HepG2 (cell line): ENCODE results near the gene TMOD2. TPM values are rescaled to one million over a fixed set of nuclear protein-coding genes. Genes with fewer than 3 reads are reported as not detected.

Experiments used
- ATAC-seq: fragments of 200-7000 bp; cut with Tn5 transposase; 3 replicates; pipeline ENCODE4 v1.9.1; 2020; ENCODE audit warnings: mild to moderate bottlenecking, moderate library complexity
- BruUV-seq: library from RNA; stranded (reverse); fragments of 400-500 nt; replicated peaks from 2 replicates; lab custom pipeline; 2021; lab: Mats Ljungman, UMichigan
- CTCF ChIA-PET: fragments of 300-600 bp; formaldehyde crosslinking; extraction: SDS; loops from one replicate; lab custom pipeline; 2021; ENCODE audit warnings: low total read pairs, inconsistent platforms, low intra/inter-chr PET ratio; lab: Yijun Ruan, JAX
- POLR2A ChIA-PET: fragments of 350-600 bp; sonication (Branson Sonifier 250); formaldehyde crosslinking; loops from one replicate; lab custom pipeline; 2020; ENCODE audit warnings: antibody characterized with exemption, inconsistent platforms; lab: Yijun Ruan, JAX
- DNase-seq: peaks from one replicate; pipeline ENCODE4 v3.0.0-alpha.2; 2015; ENCODE audit warnings: low spot score
- FAIRE-seq: peaks from 3 replicates; lab custom pipeline; 2011; peaks lifted over from hg19 to GRCh38; lab: Jason Lieb, UNC
- H2AFZ ChIP-seq: one replicate; pipeline ENCODE4 v1.6.1; 2011; ENCODE audit warnings: low read length, inconsistent platforms
- H3K27ac ChIP-seq: fragments of 300-600 bp; 3 replicates; pipeline ENCODE4 v1.8.0; 2011; ENCODE audit warnings: mixed run types, mild to moderate bottlenecking, mixed read lengths, low read length, inconsistent platforms; ENCODE audit not compliant: insufficient read depth; ENCODE audit errors: extremely low read length
- H3K27me3 ChIP-seq, 2 experiments: fragments of 200-600 bp in 1 of 2; 2 replicates in 1 of 2; 3 replicates in 1 of 2; pipeline versions ENCODE4 v1.6.0 to v1.8.0; 2011; ENCODE audit warnings: low read length in 2 of 2, mild to moderate bottlenecking in 2 of 2, moderate library complexity in 2 of 2, inconsistent platforms in 1 of 2; ENCODE audit not compliant: insufficient read depth in 2 of 2, control insufficient read depth in 1 of 2
- H3K36me3 ChIP-seq, 2 experiments: fragments of 200-600 bp in 1 of 2; replicated peaks in 1 of 2; 2 replicates in 1 of 2; 3 replicates in 1 of 2; pipeline versions ENCODE4 v1.5.1 to v1.8.0; 2011; ENCODE audit warnings: low read length in 2 of 2, inconsistent platforms in 1 of 2; ENCODE audit not compliant: insufficient read depth in 2 of 2, control insufficient read depth in 1 of 2
- H3K4me1 ChIP-seq: 2 replicates; pipeline ENCODE4 v1.5.1; 2012; ENCODE audit warnings: low read length, inconsistent platforms; ENCODE audit not compliant: insufficient read depth
- H3K4me2 ChIP-seq: 2 replicates; pipeline ENCODE4 v1.6.0; 2011; ENCODE audit warnings: low read depth, low read length, inconsistent platforms
- H3K4me3 ChIP-seq, 3 experiments: fragments of 200-600 bp in 1 of 3; sonication (generic), shearing (Covaris generic) in 1 of 3; replicated peaks in 1 of 3; 2 replicates each; pipeline ENCODE4 v1.5.1; 2011 to 2016; ENCODE audit warnings: low read length in 3 of 3, inconsistent platforms in 2 of 3, low read depth in 2 of 3, mild to moderate bottlenecking in 2 of 3, control low read depth in 1 of 3, mixed read lengths in 1 of 3; ENCODE audit not compliant: insufficient read depth in 1 of 3
- H3K79me2 ChIP-seq: one replicate; pipeline ENCODE4 v1.6.1; 2011; ENCODE audit warnings: low read length, inconsistent platforms; ENCODE audit not compliant: insufficient read depth
- H3K9ac ChIP-seq: 2 replicates; pipeline ENCODE4 v1.6.0; 2011; ENCODE audit warnings: mild to moderate bottlenecking, low read depth, low read length, inconsistent platforms; ENCODE audit not compliant: insufficient read depth
- H3K9me3 ChIP-seq: 2 replicates; pipeline ENCODE4 v1.5.1; 2012; ENCODE audit warnings: mild to moderate bottlenecking, low read length
- H4K20me1 ChIP-seq: 2 replicates; pipeline ENCODE4 v1.6.0; 2011; ENCODE audit warnings: inconsistent platforms, mild to moderate bottlenecking, low read length, moderate library complexity; ENCODE audit not compliant: insufficient read depth
- ARNT2 ChIP-seq: sonication (generic); formaldehyde crosslinking; IDR thresholded peaks from 2 replicates; pipeline ENCODE4 v1.8.0; 2022; ENCODE audit warnings: mild to moderate bottlenecking, low read depth, missing genetic modification reagents, moderate library complexity
- FOXK1 ChIP-seq: sonication (generic); formaldehyde crosslinking; IDR thresholded peaks from 2 replicates; pipeline ENCODE4 v1.4.0; 2020; ENCODE audit warnings: low read depth, missing genetic modification reagents, borderline replicate concordance
- GABPA ChIP-seq, 2 experiments: IDR thresholded peaks; 2 replicates each; pipeline ENCODE4 v1.6.1; 2011 to 2016; ENCODE audit warnings: low read depth in 2 of 2, low read length in 1 of 2, missing biosample characterization in 1 of 2, missing genetic modification characterization in 1 of 2
- HOXA5 ChIP-seq: sonication (generic); formaldehyde crosslinking; IDR thresholded peaks from 2 replicates; pipeline ENCODE4 v1.4.0; 2020; ENCODE audit warnings: missing genetic modification reagents
- JARID2 ChIP-seq: sonication (generic); formaldehyde crosslinking; IDR thresholded peaks from 2 replicates; pipeline ENCODE4 v1.8.1; 2023; ENCODE audit warnings: missing genetic modification reagents, inconsistent platforms; ENCODE audit not compliant: insufficient replicate concordance
- MLX ChIP-seq: IDR thresholded peaks from 2 replicates; pipeline ENCODE4 v1.6.1; 2016
- PPARG ChIP-seq: conservative IDR thresholded peaks from 2 replicates; pipeline ENCODE4 v1.6.1; 2016; ENCODE audit warnings: missing biosample characterization, missing genetic modification reagents
- RBM39 ChIP-seq: fragments of 200-400 bp; formaldehyde crosslinking; IDR thresholded peaks from one replicate; pipeline ENCODE4 v1.6.1; 2018; ENCODE audit warnings: antibody characterized with exemption, mild to moderate bottlenecking, low read depth, low read length; ENCODE audit not compliant: poor library complexity, severe bottlenecking
- RELA ChIP-seq: sonication (generic); formaldehyde crosslinking; IDR thresholded peaks from 2 replicates; pipeline ENCODE4 v1.4.0; 2020; ENCODE audit warnings: missing genetic modification reagents
- RORA ChIP-seq: sonication (generic); formaldehyde crosslinking; IDR thresholded peaks from 2 replicates; pipeline ENCODE4 v1.5.0; 2020; ENCODE audit warnings: mild to moderate bottlenecking, missing genetic modification reagents, moderate library complexity
- SIX4 ChIP-seq: sonication (generic); formaldehyde crosslinking; IDR thresholded peaks from 2 replicates; pipeline ENCODE4 v1.4.0; 2020; ENCODE audit warnings: missing genetic modification reagents
- ZBTB7A ChIP-seq: sonication (generic); formaldehyde crosslinking; IDR thresholded peaks from 2 replicates; pipeline ENCODE4 v1.8.0; 2022; ENCODE audit warnings: mild to moderate bottlenecking, missing genetic modification reagents
- ZC3H4 ChIP-seq: sonication (generic); formaldehyde crosslinking; IDR thresholded peaks from 2 replicates; pipeline ENCODE4 v1.4.0; 2020; ENCODE audit warnings: missing genetic modification reagents, borderline replicate concordance
- ZFAT ChIP-seq: sonication (generic); formaldehyde crosslinking; conservative IDR thresholded peaks from 2 replicates; pipeline ENCODE4 v1.8.1; 2023; ENCODE audit warnings: missing genetic modification reagents, inconsistent platforms
- ZFP1 ChIP-seq: IDR thresholded peaks from 2 replicates; pipeline ENCODE4 v1.6.1; 2016
- ZMYM4 ChIP-seq: sonication (generic); formaldehyde crosslinking; IDR thresholded peaks from 2 replicates; pipeline ENCODE4 v1.8.1; 2023; ENCODE audit warnings: mild to moderate bottlenecking, missing genetic modification reagents
- ZNF225 ChIP-seq: sonication (generic); formaldehyde crosslinking; IDR thresholded peaks from 2 replicates; pipeline ENCODE4 v1.4.0; 2020; ENCODE audit warnings: mild to moderate bottlenecking, missing genetic modification reagents
- ZNF83 ChIP-seq: sonication (generic); formaldehyde crosslinking; IDR thresholded peaks from 2 replicates; pipeline ENCODE4 v1.4.0; 2020; ENCODE audit warnings: missing genetic modification reagents, mild to moderate bottlenecking, borderline replicate concordance
- ZSCAN30 ChIP-seq: sonication (generic); formaldehyde crosslinking; IDR thresholded peaks from 2 replicates; pipeline ENCODE4 v1.5.0; 2020; ENCODE audit warnings: mild to moderate bottlenecking, missing genetic modification reagents
- WGBS: methylation state at CpG from one replicate; pipeline ENCODE4 v1.1.6; 2017; ENCODE audit warnings: low lambda C conversion rate; 5-methylcytosine and 5-hydroxymethylcytosine counted together
- in situ Hi-C: cut with HindIII; loops from 2 replicates; pipeline ENCODE4 v1.10.0; 2017; ENCODE audit warnings: low pct_unique_long_range_greater_than_20kb; ENCODE audit not compliant: extremely low pct_ligation_motif_present
- intact Hi-C: fragments of 100-400 bp; cut with micrococcal nuclease; formaldehyde crosslinking; loops from one replicate; pipeline ENCODE4 v1.10.0; 2022; ENCODE audit not compliant: unreplicated experiment
- polyA plus RNA-seq, 8 experiments: library from polyadenylated mRNA; depleted of rRNA in 3 of 8; stranded (reverse) in 7 of 8; unstranded in 1 of 8; fragments of >200 nt; fragmentation: Illumina TruSeq in 4 of 8; extraction: Trizol in 4 of 8; gene quantifications; 2 replicates each; pipeline versions ENCODE4 v1.2.1 to v1.2.3, GENCODE V29; 2011 to 2016; ENCODE audit warnings: low read depth in 4 of 8, missing spikeins in 1 of 8, mixed read lengths in 1 of 8; ENCODE audit not compliant: insufficient read depth in 1 of 8
- total RNA-seq, 5 experiments: library from RNA; depleted of rRNA; stranded (reverse); fragments of >200 nt; fragmentation: Illumina TruSeq; extraction: Trizol; gene quantifications; 2 replicates each; pipeline ENCODE4 v1.2.3, GENCODE V29; 2016; ENCODE audit warnings: low read depth in 1 of 5

TMOD2 gene
- total and polyA plus RNA-seq, 2 of the 13 experiments (the other 11 are each of a cell fraction or from before 2014, with no cell fraction given), result 0.01 to 0.02 TPM

- H2AFZ ChIP-seq, result no peak overlapping the region
- 0% methylated on average over 1 of the region's 1 CpG for WGBS
- ATAC-seq (no peak), FAIRE-seq (no peak), DNase-seq (no peak)
- H3K27me3 ChIP-seq, result no peaks in the 10 kb centered on the region
- TF ChIP-seq ZFAT (no peak), RORA (CRISPR knock-in tag) (no peak), HOXA5 (CRISPR knock-in tag) (no peak), ZNF225 (CRISPR knock-in tag) (no peak), ZBTB7A (no peak), ZC3H4 (CRISPR knock-in tag) (no peak)
- H3K4me1 ChIP-seq, result no peaks in the 10 kb centered on the region
- no peaks in the 10 kb centered on the region for H4K20me1 ChIP-seq
- ChIA-PET CTCF (no interaction called here), POLR2A (no interaction called here)
- no peaks in the 10 kb centered on the region for H3K9me3 ChIP-seq
- no peak overlapping the region for H3K9ac ChIP-seq
- no peaks in the 10 kb centered on the region for H3K79me2 ChIP-seq
- no peak overlapping the region for H3K4me3 ChIP-seq
- in situ Hi-C loops (no loop called here), intact Hi-C loops (no loop called here)
- no peaks in the 10 kb centered on the region for H3K36me3 ChIP-seq
- BruUV-seq, result no TSS peak
- H3K27ac ChIP-seq, result no peak overlapping the region
- H3K4me2 ChIP-seq, result no peak overlapping the region
These were observed 37.2 kb upstream of the TMOD2 start for GRCh38 chr15:51714162-51714561.

GRCh38 chr15:51714911-51715310 lies 36.5 kb upstream of the TMOD2 start:
- BruUV-seq, result no TSS peak
- ChIA-PET CTCF (no interaction called here), POLR2A (no interaction called here)
- 45% methylated on average over 1 of the region's 1 CpG for WGBS
- no peaks in the 10 kb centered on the region for H3K36me3 ChIP-seq
- H3K27ac ChIP-seq, result no peak overlapping the region
- H3K27me3 ChIP-seq, result no peaks in the 10 kb centered on the region
- H3K4me2 ChIP-seq, result no peak overlapping the region
- no peak for FAIRE-seq
- in situ Hi-C loops (no loop called here), intact Hi-C loops (no loop called here)
- no peaks in the 10 kb centered on the region for H3K9me3 ChIP-seq
- no peaks in the 10 kb centered on the region for H4K20me1 ChIP-seq
- H2AFZ ChIP-seq, result no peak overlapping the region
- H3K79me2 ChIP-seq, result no peaks in the 10 kb centered on the region
- no peak for ATAC-seq
- H3K4me1 ChIP-seq, result peaks cover 3% of the 10 kb centered on the region
- H3K4me3 ChIP-seq, result no peak overlapping the region
- DNase-seq, result no peak
- H3K9ac ChIP-seq, result no peak overlapping the region
- TF ChIP-seq ZMYM4 (CRISPR knock-in tag) (no peak), PPARG (no peak), FOXK1 (CRISPR knock-in tag) (no peak), ZSCAN30 (CRISPR knock-in tag) (no peak), GABPA (IDR thresholded peaks at IDR 0.05; ENCODE audit: low read depth, low read length) (no peak), GABPA (CRISPR knock-in tag; IDR thresholded peaks at IDR 0.05; ENCODE audit: low read depth) (no peak), MLX (CRISPR knock-in tag) (no peak), RELA (CRISPR knock-in tag) (no peak), ZFP1 (CRISPR knock-in tag) (no peak), RBM39 (no peak), JARID2 (CRISPR knock-in tag) (no peak), ZNF83 (no peak), SIX4 (CRISPR knock-in tag) (no peak), ARNT2 (CRISPR knock-in tag) (no peak)
